ENCODE data around the gene COQ8B.

The COQ8B gene

DNA sequence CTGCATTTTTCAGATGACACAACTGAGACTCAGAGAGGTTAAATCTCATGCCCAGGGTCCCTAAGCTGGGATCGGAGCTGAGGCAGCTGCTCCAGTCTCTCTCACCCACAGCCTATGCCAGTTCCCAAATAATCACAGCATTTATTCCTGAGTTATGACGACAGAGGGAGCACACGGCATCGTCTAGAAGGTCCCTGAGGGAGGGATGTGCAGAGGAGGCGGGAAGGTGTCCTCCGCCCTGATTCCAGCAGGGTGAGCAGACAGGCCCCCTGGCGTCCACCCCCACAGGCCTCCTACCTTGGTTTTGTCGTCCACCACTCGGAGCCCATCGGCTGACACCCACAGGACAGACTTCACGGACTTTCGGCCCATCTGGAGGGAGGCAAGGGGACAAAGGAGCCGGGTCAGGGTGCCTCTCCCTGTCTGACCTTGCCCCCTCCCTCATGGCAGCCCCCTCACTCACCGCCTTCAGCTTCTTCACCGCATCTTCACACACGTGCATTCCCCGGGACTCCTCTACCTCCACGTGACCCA, 34.2 kb downstream of the COQ8B start:
- no peaks in the 10 kb centered on the region for H3K9me2 ChIP-seq (replicated peaks; ENCODE audit: control insufficient read depth, low read length)
- TF ChIP-seq EZH2phosphoT487 (IDR thresholded peaks at IDR 0.05; ENCODE audit: borderline replicate concordance, low read length) (no peak), CTCF (IDR thresholded peaks at IDR 0.05; ENCODE audit: low read depth, low read length, poor library complexity, severe bottlenecking) (no peak)
- no peaks in the 10 kb centered on the region for H4K20me1 ChIP-seq (ENCODE audit: control insufficient read depth, insufficient read depth, low read depth, low read length)
- H3K27ac ChIP-seq (ENCODE audit: low read depth, low read length), result no peak overlapping the region
- H3K79me2 ChIP-seq (ENCODE audit: control insufficient read depth, low read length), result no peaks in the 10 kb centered on the region
- peaks cover 6% of the 10 kb centered on the region for H3K4me1 ChIP-seq (ENCODE audit: control insufficient read depth, low read length)
- H3K27me3 ChIP-seq (ENCODE audit: control insufficient read depth, low read length), result no peaks in the 10 kb centered on the region
- no peak overlapping the region for H3K4me3 ChIP-seq (ENCODE audit: low read length)
- no peaks in the 10 kb centered on the region for H3K36me3 ChIP-seq (ENCODE audit: control insufficient read depth, low read length)
- no peaks in the 10 kb centered on the region for H3F3A ChIP-seq (ENCODE audit: control insufficient read depth, insufficient read depth)
- H3K9me3 ChIP-seq (ENCODE audit: control insufficient read depth, insufficient read depth, low read length), result no peaks in the 10 kb centered on the region
- no peak overlapping the region for H3K4me2 ChIP-seq (ENCODE audit: low read length)

GRCh38 chr19:40681039-40681438, 35.6 kb downstream of the COQ8B start:
- TF ChIP-seq CTCF (IDR thresholded peaks at IDR 0.05; ENCODE audit: low read depth, low read length, poor library complexity, severe bottlenecking), result no peak
- no peak for TF ChIP-seq EZH2phosphoT487 (IDR thresholded peaks at IDR 0.05; ENCODE audit: borderline replicate concordance, low read length)
- Histone ChIP-seq H3K27me3 (ENCODE audit: control insufficient read depth, low read length) (no peaks in the 10 kb centered on the region), H4K20me1 (ENCODE audit: control insufficient read depth, insufficient read depth, low read depth, low read length) (no peaks in the 10 kb centered on the region), H3K4me2 (ENCODE audit: low read length) (no peak overlapping the region), H3K79me2 (ENCODE audit: control insufficient read depth, low read length) (no peaks in the 10 kb centered on the region), H3K9me2 (replicated peaks; ENCODE audit: control insufficient read depth, low read length) (no peaks in the 10 kb centered on the region), H3K4me3 (ENCODE audit: low read length) (no peak overlapping the region), H3F3A (ENCODE audit: control insufficient read depth, insufficient read depth) (no peaks in the 10 kb centered on the region), H3K27ac (ENCODE audit: low read depth, low read length) (no peak overlapping the region), H3K4me1 (ENCODE audit: control insufficient read depth, low read length) (no peaks in the 10 kb centered on the region), H3K36me3 (ENCODE audit: control insufficient read depth, low read length) (no peaks in the 10 kb centered on the region), H3K9me3 (ENCODE audit: control insufficient read depth, insufficient read depth, low read length) (no peaks in the 10 kb centered on the region)

DNA sequence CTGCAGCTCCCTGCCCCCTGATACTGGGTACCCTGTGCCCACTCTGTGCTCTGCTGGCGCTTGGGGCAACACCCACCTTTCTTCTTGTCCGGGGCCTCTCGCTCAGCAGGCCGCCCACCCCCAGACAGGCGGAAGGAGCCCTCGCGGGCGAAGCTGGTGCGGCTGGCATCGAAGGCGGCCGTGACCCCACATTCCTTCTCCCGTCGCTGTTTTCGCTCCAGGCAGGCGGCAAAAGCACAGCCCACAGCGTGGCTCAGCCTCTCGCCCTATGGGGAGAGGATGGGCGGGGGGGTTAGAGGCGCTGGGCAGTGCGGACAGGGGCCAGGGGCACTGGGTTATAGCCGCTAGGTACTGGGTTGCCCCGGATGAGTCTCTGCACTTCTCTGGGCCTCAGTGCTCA, 39.5 kb downstream of the COQ8B start:
- no peaks in the 10 kb centered on the region for H3K9me2 ChIP-seq (replicated peaks; ENCODE audit: control insufficient read depth, low read length)
- H3K27ac ChIP-seq (ENCODE audit: low read depth, low read length), result no peak overlapping the region
- H3K4me1 ChIP-seq (ENCODE audit: control insufficient read depth, low read length), result no peaks in the 10 kb centered on the region
- no peaks in the 10 kb centered on the region for H3K27me3 ChIP-seq (ENCODE audit: control insufficient read depth, low read length)
- no peaks in the 10 kb centered on the region for H3K79me2 ChIP-seq (ENCODE audit: control insufficient read depth, low read length)
- no peaks in the 10 kb centered on the region for H3K9me3 ChIP-seq (ENCODE audit: control insufficient read depth, insufficient read depth, low read length)
- H3K4me2 ChIP-seq (ENCODE audit: low read length), result no peak overlapping the region
- H3F3A ChIP-seq (ENCODE audit: control insufficient read depth, insufficient read depth), result no peaks in the 10 kb centered on the region
- H3K36me3 ChIP-seq (ENCODE audit: control insufficient read depth, low read length), result no peaks in the 10 kb centered on the region
- no peak overlapping the region for H3K4me3 ChIP-seq (ENCODE audit: low read length)
- no peaks in the 10 kb centered on the region for H4K20me1 ChIP-seq (ENCODE audit: control insufficient read depth, insufficient read depth, low read depth, low read length)
- no peak for TF ChIP-seq EZH2phosphoT487 (IDR thresholded peaks at IDR 0.05; ENCODE audit: borderline replicate concordance, low read length)
- TF ChIP-seq CTCF (IDR thresholded peaks at IDR 0.05; ENCODE audit: low read depth, low read length, poor library complexity, severe bottlenecking), result no peak

Measured in DOHH2 (cell line).